H1 (cell line): ENCODE data around the gene RNF130. TPM values are rescaled to one million over a fixed set of nuclear protein-coding genes. Genes with fewer than 3 reads are reported as not detected.

Source experiments
- CTCF ChIA-PET: fragments of 300-600 bp; sonication (Branson Sonifier 250); formaldehyde crosslinking; loops from one replicate; lab custom pipeline; 2021; ENCODE audit not compliant: partially characterized antibody; lab: Charles Lee
- POLR2A ChIA-PET: fragments of 300-600 bp; sonication (Branson Sonifier 250); formaldehyde crosslinking; loops from one replicate; lab custom pipeline; 2021; ENCODE audit warnings: inconsistent platforms; ENCODE audit not compliant: partially characterized antibody; lab: Charles Lee
- DNase-seq, 2 experiments: peaks; one replicate each; pipeline versions ENCODE4 v3.0.0 to v3.0.0-alpha.2; 2010 to 2022; ENCODE audit warnings: low spot score in 2 of 2, low read depth in 1 of 2, mixed read lengths in 1 of 2
- FAIRE-seq: peaks from 2 replicates; lab custom pipeline; 2011; peaks lifted over from hg19 to GRCh38; lab: Jason Lieb, UNC
- H2AFZ ChIP-seq: 2 replicates; pipeline ENCODE4 v1.8.1; 2012; ENCODE audit warnings: low read length, inconsistent platforms
- H2AK5ac ChIP-seq: 2 replicates; pipeline ENCODE4 v1.6.1; 2013; ENCODE audit warnings: low read depth, low read length
- H2BK120ac ChIP-seq: replicated peaks from 2 replicates; pipeline ENCODE3; 2013; ENCODE audit warnings: low read depth, low read length, inconsistent platforms
- H2BK12ac ChIP-seq: 2 replicates; pipeline ENCODE4 v1.6.1; 2013; ENCODE audit warnings: low read depth, low read length
- H2BK15ac ChIP-seq: 2 replicates; pipeline ENCODE4 v1.6.1; 2013; ENCODE audit warnings: low read length
- H2BK20ac ChIP-seq: 2 replicates; pipeline ENCODE4 v1.6.1; 2013; ENCODE audit warnings: low read length
- H2BK5ac ChIP-seq: 2 replicates; pipeline ENCODE4 v1.6.1; 2013; ENCODE audit warnings: low read depth, low read length
- H3K14ac ChIP-seq: 2 replicates; pipeline ENCODE4 v1.6.1; 2013; ENCODE audit warnings: inconsistent platforms; ENCODE audit not compliant: insufficient read length
- H3K18ac ChIP-seq: 2 replicates; pipeline ENCODE4 v1.6.1; 2013; ENCODE audit warnings: low read length; ENCODE audit errors: extremely low read depth
- H3K23ac ChIP-seq: 2 replicates; pipeline ENCODE4 v1.6.1; 2013; ENCODE audit warnings: inconsistent platforms; ENCODE audit not compliant: insufficient read length
- H3K23me2 ChIP-seq: 2 replicates; pipeline ENCODE4 v1.6.1; 2013; ENCODE audit warnings: low read depth, low read length
- H3K27ac ChIP-seq: 2 replicates; pipeline ENCODE4 v1.6.1; 2011; ENCODE audit warnings: low read depth, low read length, inconsistent platforms
- H3K27me3 ChIP-seq, 4 experiments: replicated peaks in 1 of 4; 1 replicate in 1 of 4; 2 replicates in 3 of 4; pipeline versions ENCODE4 v1.6.1 to v1.8.1; 2011 to 2013; ENCODE audit warnings: low read length in 3 of 4, mild to moderate bottlenecking in 3 of 4, inconsistent platforms in 2 of 4, mixed read lengths in 2 of 4, moderate library complexity in 1 of 4; ENCODE audit not compliant: control insufficient read depth in 3 of 4, insufficient read depth in 3 of 4; ENCODE audit errors: extremely low read depth in 1 of 4
- H3K36me3 ChIP-seq, 4 experiments: 2 replicates each; pipeline versions ENCODE4 v1.6.1 to v1.8.1; 2011 to 2013; ENCODE audit warnings: mild to moderate bottlenecking in 4 of 4, low read length in 3 of 4, moderate library complexity in 2 of 4, control low read depth in 1 of 4, inconsistent platforms in 1 of 4; ENCODE audit not compliant: insufficient read depth in 4 of 4, control insufficient read depth in 2 of 4
- H3K4ac ChIP-seq: replicated peaks from 2 replicates; pipeline ENCODE3; 2013; ENCODE audit warnings: low read length, low read depth, mixed read lengths, inconsistent platforms; ENCODE audit not compliant: insufficient read length
- H3K4me1 ChIP-seq, 4 experiments: replicated peaks in 1 of 4; 1 replicate in 1 of 4; 2 replicates in 3 of 4; pipeline versions ENCODE4 v1.6.1 to v1.8.1; 2011 to 2013; ENCODE audit warnings: low read length in 3 of 4, inconsistent platforms in 2 of 4, mixed read lengths in 1 of 4; ENCODE audit not compliant: insufficient read depth in 4 of 4, control insufficient read depth in 3 of 4
- H3K4me2 ChIP-seq, 2 experiments: 2 replicates each; pipeline versions ENCODE4 v1.6.1 to v1.8.1; 2011 to 2013; ENCODE audit warnings: low read depth in 2 of 2, low read length in 2 of 2, control low read depth in 1 of 2, inconsistent platforms in 1 of 2, mild to moderate bottlenecking in 1 of 2; ENCODE audit not compliant: insufficient read depth in 1 of 2
- H3K4me3 ChIP-seq, 4 experiments: fragments of 200-600, 300-600 bp in 1 of 4; sonication (generic), shearing (Covaris generic), sonication (Bioruptor Twin) in 1 of 4; 2 replicates each; pipeline versions ENCODE4 v1.5.1 to v1.8.1; 2011 to 2016; ENCODE audit warnings: low read length in 4 of 4, low read depth in 3 of 4, control low read depth in 2 of 4, inconsistent platforms in 2 of 4, mild to moderate bottlenecking in 2 of 4, mixed read lengths in 1 of 4, moderate library complexity in 1 of 4; ENCODE audit not compliant: insufficient read depth in 2 of 4; ENCODE audit errors: extremely low read depth in 1 of 4
- H3K56ac ChIP-seq: replicated peaks from 2 replicates; pipeline ENCODE3; 2013; ENCODE audit warnings: low read depth, mild to moderate bottlenecking, mixed read lengths, low read length, inconsistent platforms; ENCODE audit not compliant: insufficient read length
- H3K79me1 ChIP-seq: 2 replicates; pipeline ENCODE4 v1.6.1; 2013; ENCODE audit warnings: low read depth, low read length, control low read depth
- H3K79me2 ChIP-seq, 2 experiments: 2 replicates each; pipeline versions ENCODE4 v1.6.1 to v1.8.1; 2012 to 2013; ENCODE audit warnings: low read length in 2 of 2, mild to moderate bottlenecking in 2 of 2, inconsistent platforms in 1 of 2; ENCODE audit not compliant: insufficient read depth in 2 of 2, control insufficient read depth in 1 of 2
- H3K9ac ChIP-seq, 4 experiments: replicated peaks in 1 of 4; 1 replicate in 1 of 4; 2 replicates in 3 of 4; pipeline versions ENCODE4 v1.6.1 to v1.8.1; 2011 to 2013; ENCODE audit warnings: low read depth in 3 of 4, low read length in 3 of 4, control low read depth in 2 of 4, mild to moderate bottlenecking in 2 of 4, moderate library complexity in 2 of 4, inconsistent platforms in 1 of 4; ENCODE audit errors: extremely low read depth in 1 of 4
- H3K9me3 ChIP-seq, 2 experiments: 2 replicates each; pipeline versions ENCODE4 v1.6.1 to v1.8.1; 2012 to 2013; ENCODE audit warnings: mild to moderate bottlenecking in 2 of 2, moderate library complexity in 2 of 2, control low read depth in 1 of 2, inconsistent platforms in 1 of 2, low read depth in 1 of 2, low read length in 1 of 2, mixed read lengths in 1 of 2; ENCODE audit not compliant: insufficient read depth in 2 of 2
- H4K20me1 ChIP-seq, 2 experiments: replicated peaks in 1 of 2; 2 replicates each; pipeline versions ENCODE3 to v1.8.1; 2011 to 2013; ENCODE audit warnings: inconsistent platforms in 2 of 2, low read length in 2 of 2, mild to moderate bottlenecking in 1 of 2; ENCODE audit not compliant: insufficient read depth in 2 of 2, control insufficient read depth in 1 of 2
- H4K5ac ChIP-seq: 2 replicates; pipeline ENCODE4 v1.6.1; 2013; ENCODE audit warnings: low read length, low read depth, mixed read lengths, inconsistent platforms; ENCODE audit not compliant: insufficient read length
- H4K8ac ChIP-seq: 2 replicates; pipeline ENCODE4 v1.8.0; 2013; ENCODE audit warnings: mild to moderate bottlenecking, moderate library complexity, low read length, inconsistent platforms; ENCODE audit not compliant: insufficient read depth; ENCODE audit errors: extremely low read depth
- H4K91ac ChIP-seq: replicated peaks from 2 replicates; pipeline ENCODE3; 2013; ENCODE audit warnings: low read length, mixed read lengths, inconsistent platforms; ENCODE audit not compliant: insufficient read length
- ASH2L ChIP-seq: fragments of 200-600, 300-600 bp; sonication (generic); IDR thresholded peaks from one replicate; pipeline ENCODE4 v1.7.1; 2017; ENCODE audit warnings: low read length
- BCL11A ChIP-seq, 2 experiments: IDR thresholded peaks; one replicate each; pipeline ENCODE4 v1.6.1; 2011; ENCODE audit warnings: low read depth in 2 of 2, low read length in 2 of 2, mild to moderate bottlenecking in 2 of 2
- CTCF ChIP-seq, 3 experiments: IDR thresholded peaks; 1 replicate in 2 of 3; 2 replicates in 1 of 3; pipeline versions ENCODE4 v1.5.1 to v1.6.1; 2011; ENCODE audit warnings: low read length in 3 of 3, mild to moderate bottlenecking in 3 of 3, inconsistent platforms in 2 of 3, low read depth in 1 of 3, moderate library complexity in 1 of 3; ENCODE audit not compliant: insufficient read depth in 1 of 3; ENCODE audit errors: control extremely low read depth in 1 of 3
- EP300 ChIP-seq, 2 experiments: IDR thresholded peaks; 1 replicate in 1 of 2; 2 replicates in 1 of 2; pipeline ENCODE4 v1.6.1; 2011 to 2012; ENCODE audit warnings: low read depth in 2 of 2, low read length in 2 of 2, mild to moderate bottlenecking in 2 of 2, borderline replicate concordance in 1 of 2, inconsistent platforms in 1 of 2, moderate library complexity in 1 of 2
- JUND ChIP-seq: IDR thresholded peaks from 2 replicates; pipeline ENCODE4 v1.6.1; 2011; ENCODE audit warnings: mild to moderate bottlenecking, improper control_type of control experiment, low read length
- KDM5A ChIP-seq: fragments of 200-600 bp; IDR thresholded peaks from 2 replicates; pipeline ENCODE4 v1.7.1; 2012; ENCODE audit warnings: mild to moderate bottlenecking, low read length, inconsistent platforms, mixed read lengths
- RFX5 ChIP-seq: IDR thresholded peaks from 2 replicates; pipeline ENCODE4 v1.6.1; 2011; ENCODE audit warnings: low read depth, low read length, improper control_type of control experiment, borderline replicate concordance
- SIN3A ChIP-seq, 2 experiments: IDR thresholded peaks in 1 of 2; conservative IDR thresholded peaks in 1 of 2; 2 replicates each; pipeline ENCODE4 v1.6.1; 2011 to 2012; ENCODE audit warnings: low read length in 2 of 2, improper control_type of control experiment in 1 of 2, low read depth in 1 of 2, mild to moderate bottlenecking in 1 of 2
- ZNF274 ChIP-seq: IDR thresholded peaks from 2 replicates; pipeline ENCODE4 v1.7.0; 2012; ENCODE audit warnings: low read length, borderline replicate concordance; ENCODE audit errors: extremely low read depth
- WGBS, 2 experiments: shearing (Covaris generic) in 1 of 2; methylation state at CpG; one replicate each; pipeline versions ENCODE4 v1.1.6 to v1.1.7; 2013 to 2015; ENCODE audit warnings: low lambda C conversion rate in 2 of 2, mixed read lengths in 2 of 2, inconsistent platforms in 1 of 2, low coverage in 1 of 2, missing lambda C conversion rate in 1 of 2; ENCODE audit not compliant: insufficient replicate concordance in 2 of 2, insufficient coverage in 1 of 2, insufficient read length in 1 of 2; ENCODE audit errors: extremely low coverage in 1 of 2, missing lambda C conversion rate in 1 of 2; 5-methylcytosine and 5-hydroxymethylcytosine counted together
- polyA plus RNA-seq, 7 experiments: library from polyadenylated mRNA; depleted of rRNA in 3 of 7; stranded (reverse) in 5 of 7; unstranded in 2 of 7; fragments of >200 nt in 5 of 7; fragments of 200-250 nt in 2 of 7; gene quantifications; 1 replicate in 5 of 7; 2 replicates in 1 of 7; 4 replicates in 1 of 7; pipeline versions ENCODE4 v1.2.1 to v1.2.3, GENCODE V29; 2011 to 2013; ENCODE audit warnings: missing spikeins in 2 of 7, mixed read lengths in 2 of 7
- total RNA-seq: library from RNA; stranded (reverse); fragmentation: NEBNext Ultra II Directional; extraction: Animal tissue kit (Norgen Biotek cat#: 25700); gene quantifications from 2 replicates; pipeline ENCODE4 v1.2.1, GENCODE V29; 2021

RNF130 gene
- total and polyA plus RNA-seq, 2 of the 8 experiments (the other 6 are each of a cell fraction or from before 2014, with no cell fraction given) = 65.1 to 70.0 TPM

DNA sequence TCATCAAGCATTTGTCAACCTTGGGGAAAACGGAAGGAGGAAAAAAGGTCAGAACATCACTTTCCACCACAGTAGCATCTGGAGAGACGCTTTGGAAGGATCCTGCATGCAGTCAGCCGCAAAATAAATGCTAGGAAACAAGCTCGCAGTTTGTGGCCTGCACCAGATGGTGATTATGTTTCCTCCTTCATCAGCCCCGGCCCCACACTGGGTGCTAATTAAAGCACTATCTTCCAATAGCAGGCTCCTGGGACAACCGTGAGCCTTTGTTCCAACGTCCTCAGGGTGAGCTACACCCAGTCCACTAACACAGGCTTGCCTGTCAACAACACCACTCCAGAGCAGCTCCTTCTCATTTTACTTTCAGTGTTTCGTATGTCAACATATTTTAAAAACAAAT lies 64.0 kb downstream of the RNF130 start:
- Histone ChIP-seq H3K79me1 (peaks cover under 1% of the 10 kb centered on the region; the same call in 1 of the 2 replicates), H3K79me2 (peaks cover 0 to 40% of the 10 kb centered on the region in 2 experiments; a peak in 2 of 4 replicates), H3K4me2 (peak overlapping the region in 1 of 2 experiments; percentile 41; a peak in 1 of 4 replicates), H3K4me3 (no peak overlapping the region), H4K20me1 (peaks cover 2 to 5% of the 10 kb centered on the region in 2 experiments), H2BK20ac (no peak overlapping the region), H3K4ac (no peak overlapping the region), H2AK5ac (no peak overlapping the region), H4K5ac (no peak overlapping the region), H3K14ac (no peak overlapping the region), H3K4me1 (peaks cover 0 to 6% (median 3%) of the 10 kb centered on the region in 4 experiments; a peak in 2 of 7 replicates), H3K18ac (no peak overlapping the region; the same call in 1 of the 2 replicates), H4K8ac (no peak overlapping the region), H3K9me3 (no peaks in the 10 kb centered on the region), H2AFZ (no peak overlapping the region), H2BK15ac (no peak overlapping the region), H3K23ac (no peak overlapping the region), H3K56ac (no peak overlapping the region), H3K36me3 (peaks cover 0 to 16% (median 2%) of the 10 kb centered on the region in 4 experiments; a peak in 4 of 8 replicates), H2BK12ac (no peak overlapping the region), H3K27ac (0 out of 2 replicates have a peak overlapping the region, but pooled peaks have one; percentile 20), H2BK5ac (no peak overlapping the region; the same call in 1 of the 2 replicates), H3K23me2 (no peaks in the 10 kb centered on the region; the same call in 1 of the 2 replicates), H3K9ac (no peak overlapping the region), H2BK120ac (no peak overlapping the region), H4K91ac (no peak overlapping the region), H3K27me3 (no peaks in the 10 kb centered on the region)
- ChIA-PET POLR2A (no interaction called here), CTCF (interaction anchor here (0.5 to 1.4 kb wide), 4 partner anchors 12 to 334 kb away, joined by 3 to 4 read pairs (median 3); no protein-coding TSS in a partner anchor)
- FAIRE-seq (no peak), DNase-seq (no peak)
- 64% methylated on average over 8 of the region's 8 CpGs; no CpG with 5 or more reads in 1 of the 2 experiments for WGBS, 2 experiments
- TF ChIP-seq EP300 (IDR thresholded peaks at IDR 0.05; ENCODE audit: borderline replicate concordance in 1 of 2, low read depth in 2 of 2, low read length in 2 of 2) = no peak
- TF ChIP-seq ASH2L = no peak
- no peak for TF ChIP-seq BCL11A (IDR thresholded peaks at IDR 0.05; ENCODE audit: low read depth in 2 of 2, low read length in 2 of 2)
- TF ChIP-seq ZNF274 = no peak
- no peak for TF ChIP-seq CTCF (IDR thresholded peaks at IDR 0.05; ENCODE audit: control extremely low read depth in 1 of 3, insufficient read depth in 1 of 3, low read depth in 1 of 3, low read length in 3 of 3)
- TF ChIP-seq JUND = no peak
- TF ChIP-seq RFX5 = no peak
- TF ChIP-seq KDM5A = no peak
- no peak for TF ChIP-seq SIN3A (conservative IDR thresholded peaks at IDR 0.05 in 1 of 2, IDR thresholded peaks at IDR 0.05 in 1 of 2; ENCODE audit: low read depth in 1 of 2, low read length in 2 of 2)
